Gastrocnemius medialis (tissue), 4 donors: ENCODE results near the gene PPP2R5C. TPM values are rescaled to one million over a fixed set of nuclear protein-coding genes. Genes with fewer than 3 reads are reported as not detected.
"Not testable (repeated sequence)": the region's sequence is repeated elsewhere in the genome, so short reads cannot be mapped to it uniquely, and the experiment has no call there.

Experiments
- ATAC-seq, 2 donors: fragments of 150-250 bp; one replicate each; pipeline ENCODE4 v1.9.1; 2016
- DNase-seq, 2 donors: peaks; one replicate each; pipeline ENCODE4 v3.0.0-alpha.2; 2019
- H3K27ac ChIP-seq, 4 donors: fragments of 200-600 bp; sonication (generic); 1 replicate in 1 of 4; 2 replicates in 3 of 4; pipeline ENCODE4 v1.5.1; 2016 to 2018; ENCODE audit warnings: mild to moderate bottlenecking in 2 of 4, moderate library complexity in 1 of 4
- H3K27me3 ChIP-seq, 3 donors: fragments of 200-600 bp; sonication (generic) in 2 of 3; 1 replicate in 1 of 3; 2 replicates in 2 of 3; pipeline versions ENCODE4 v1.5.1 to v1.6.0; 2016 to 2019; ENCODE audit warnings: mild to moderate bottlenecking in 1 of 3, moderate library complexity in 1 of 3
- H3K36me3 ChIP-seq, 2 donors: fragments of 200-600 bp; sonication (generic) in 1 of 2; one replicate each; pipeline ENCODE4 v1.5.1; 2017 to 2018
- H3K4me1 ChIP-seq, 2 donors: fragments of 200-600 bp; sonication (generic) in 1 of 2; one replicate each; pipeline ENCODE4 v1.5.1; 2016 to 2017; ENCODE audit warnings: mild to moderate bottlenecking in 2 of 2
- H3K4me3 ChIP-seq, 4 donors: fragments of 200-600 bp; sonication (generic) in 3 of 4; 1 replicate in 1 of 4; 2 replicates in 3 of 4; pipeline ENCODE4 v1.5.1; 2016 to 2019; ENCODE audit warnings: mild to moderate bottlenecking in 2 of 4
- H3K9me3 ChIP-seq, 3 donors: fragments of 200-600 bp; sonication (generic) in 2 of 3; 1 replicate in 1 of 3; 2 replicates in 2 of 3; pipeline ENCODE4 v1.5.1; 2016 to 2019
- CTCF ChIP-seq, 5 experiments: fragments of 450-650 bp in 3 of 5; fragments of 200-600 bp in 2 of 5; sonication (generic) in 2 of 5; IDR thresholded peaks in 4 of 5; conservative IDR thresholded peaks in 1 of 5; 1 replicate in 4 of 5; 2 replicates in 1 of 5; pipeline ENCODE4 v1.5.1; 2016 to 2019; ENCODE audit warnings: antibody characterized with exemption in 5 of 5, mild to moderate bottlenecking in 3 of 5, moderate library complexity in 3 of 5
- POLR2A ChIP-seq, 2 donors: fragments of 450-650 bp; IDR thresholded peaks; one replicate each; pipeline ENCODE4 v1.6.1; 2017; ENCODE audit warnings: antibody characterized with exemption in 2 of 2, mild to moderate bottlenecking in 2 of 2, moderate library complexity in 2 of 2
- in situ Hi-C, 4 donors: fragments of 200-750 bp; cut with MboI; loops; one replicate each; pipeline versions ENCODE4 v1.15.0 to v1.8.0; 2017; ENCODE audit warnings: low sequenced_read_pairs in 4 of 4
- intact Hi-C: fragments of 100-400 bp; cut with DNase I; formaldehyde crosslinking; loops from one replicate; pipeline ENCODE4 v1.15.1; 2023; ENCODE audit warnings: low total_unique reads
- total RNA-seq, 4 donors: library from RNA; depleted of rRNA; stranded (reverse); fragments of >200 nt; gene quantifications; one replicate each; pipeline versions ENCODE4 v1.1.0 to v1.2.3, GENCODE V29; 2016

PPP2R5C gene
- total RNA-seq, 4 donors from 2014 or later = 35.4 to 65.9 (median 49.3) TPM

DNA sequence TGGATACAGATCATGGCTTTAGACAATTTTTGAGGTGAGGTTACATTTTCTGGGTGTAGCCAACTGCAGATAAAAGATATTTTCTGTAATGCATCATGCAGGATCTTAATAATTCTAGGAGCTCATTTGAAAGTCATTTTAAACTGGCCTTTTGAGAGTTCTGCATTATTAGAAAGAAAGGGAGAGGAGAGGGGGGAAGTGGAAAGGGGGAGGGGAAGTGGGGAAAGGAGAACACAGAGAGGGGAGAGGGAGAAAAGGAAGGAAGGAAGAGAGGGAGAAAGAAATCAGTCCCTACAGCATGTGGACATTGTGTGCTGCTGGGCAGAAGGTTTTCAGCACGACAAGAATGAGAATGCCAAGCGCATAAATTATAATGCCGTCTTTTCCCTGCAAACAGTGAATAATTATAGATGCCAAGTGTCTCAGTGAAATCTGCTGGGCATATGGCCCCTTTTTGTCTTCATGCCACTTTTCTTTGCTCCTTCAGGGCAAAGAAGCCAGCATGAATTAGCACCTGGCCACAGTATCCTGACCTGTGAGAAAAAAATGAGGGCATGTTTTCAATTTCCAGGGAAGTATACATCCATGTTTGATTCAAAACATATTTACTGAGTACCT is 22.7 kb upstream of the PPP2R5C start:
- H3K27me3 ChIP-seq = peaks cover 0 to 3% (median 0%) of the 10 kb centered on the region in 3 donors
- no peaks in the 10 kb centered on the region for H3K9me3 ChIP-seq
- TF ChIP-seq CTCF (IDR thresholded peaks at IDR 0.05 in 4 of 5, conservative IDR thresholded peaks at IDR 0.05 in 1 of 5) (no peak), POLR2A (IDR thresholded peaks at IDR 0.05) (no peak)
- in situ Hi-C loops (no loop called here), intact Hi-C loops (no loop called here)
- H3K4me3 ChIP-seq = no peak overlapping the region
- no peak for ATAC-seq
- H3K4me1 ChIP-seq = no peaks in the 10 kb centered on the region
- no peak for DNase-seq
- H3K27ac ChIP-seq = no peak overlapping the region
- no peaks in the 10 kb centered on the region for H3K36me3 ChIP-seq

DNA sequence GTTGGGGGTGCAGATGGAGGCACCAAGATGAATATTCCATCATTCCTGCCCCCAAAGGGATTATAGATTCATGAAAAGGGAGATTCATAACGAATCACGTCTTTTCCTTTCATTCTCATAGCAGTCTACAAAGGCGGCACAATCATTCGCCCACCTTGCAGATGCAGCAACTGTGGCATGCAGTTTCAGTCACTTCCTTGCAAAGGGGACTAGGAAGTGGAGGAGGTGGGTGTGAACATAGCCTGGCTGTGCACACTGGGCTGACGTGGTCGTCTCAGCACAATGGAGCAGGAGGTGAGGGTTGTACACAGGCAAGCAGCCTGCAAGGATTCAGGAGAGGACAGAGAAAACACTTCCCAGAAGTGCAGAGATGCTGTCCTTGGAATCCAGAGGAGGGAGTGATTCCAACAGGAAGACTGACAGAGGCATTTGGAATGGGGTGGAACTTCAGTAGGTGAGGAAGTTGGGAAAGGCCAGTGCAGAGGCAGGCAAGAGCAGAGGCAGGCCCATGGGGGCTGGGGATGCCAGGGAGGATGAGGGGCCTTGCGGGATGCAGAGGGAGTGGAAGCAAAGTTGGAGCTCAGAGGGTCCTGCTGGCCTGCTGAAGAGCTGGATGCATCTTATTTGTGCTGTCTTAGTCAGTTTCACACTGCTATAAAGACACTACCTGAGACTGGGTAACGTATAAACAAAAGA is 21.9 kb upstream of the PPP2R5C start:
- H3K36me3 ChIP-seq = no peaks in the 10 kb centered on the region
- H3K27ac ChIP-seq = no peak overlapping the region
- no peaks in the 10 kb centered on the region for H3K9me3 ChIP-seq
- DNase-seq = no peak
- H3K4me1 ChIP-seq = no peaks in the 10 kb centered on the region
- in situ Hi-C loops = no loop called here
- no peak overlapping the region for H3K4me3 ChIP-seq
- intact Hi-C loops = no loop called here
- no peak for ATAC-seq
- TF ChIP-seq CTCF (IDR thresholded peaks at IDR 0.05 in 4 of 5, conservative IDR thresholded peaks at IDR 0.05 in 1 of 5) (no peak), POLR2A (IDR thresholded peaks at IDR 0.05) (no peak)
- H3K27me3 ChIP-seq = peaks cover 0 to 3% (median 0%) of the 10 kb centered on the region in 3 donors

DNA sequence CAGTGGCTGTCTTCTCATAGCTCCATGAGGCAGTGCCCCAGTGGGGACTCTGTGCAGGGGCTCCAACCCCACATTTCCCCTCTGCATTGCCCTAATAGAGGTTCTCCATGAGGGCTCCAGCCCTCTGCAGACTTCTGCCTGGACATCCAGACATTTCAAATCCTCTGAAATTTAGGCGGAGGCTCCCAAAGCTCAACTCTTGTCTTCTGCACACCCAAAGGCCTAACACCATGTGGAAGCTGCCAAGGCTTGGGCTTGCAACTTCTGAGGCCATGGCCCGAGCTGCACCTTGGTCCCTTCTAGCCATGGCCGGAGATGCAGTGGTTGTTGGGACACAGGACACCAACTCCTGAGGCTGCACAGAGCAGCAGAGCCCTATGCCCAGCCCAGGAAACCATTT is 20.5 kb upstream of the PPP2R5C start:
- no peaks in the 10 kb centered on the region for H3K4me1 ChIP-seq
- H3K4me3 ChIP-seq = no peak overlapping the region
- TF ChIP-seq CTCF (IDR thresholded peaks at IDR 0.05 in 4 of 5, conservative IDR thresholded peaks at IDR 0.05 in 1 of 5) (no peak), POLR2A (IDR thresholded peaks at IDR 0.05) (no peak)
- H3K27me3 ChIP-seq = peaks cover 0 to 3% (median 0%) of the 10 kb centered on the region in 3 donors
- no peak for DNase-seq
- no peaks in the 10 kb centered on the region for H3K36me3 ChIP-seq
- in situ Hi-C loops = no loop called here
- no peak for ATAC-seq
- intact Hi-C loops = no loop called here
- H3K9me3 ChIP-seq = no peaks in the 10 kb centered on the region
- no peak overlapping the region for H3K27ac ChIP-seq

DNA sequence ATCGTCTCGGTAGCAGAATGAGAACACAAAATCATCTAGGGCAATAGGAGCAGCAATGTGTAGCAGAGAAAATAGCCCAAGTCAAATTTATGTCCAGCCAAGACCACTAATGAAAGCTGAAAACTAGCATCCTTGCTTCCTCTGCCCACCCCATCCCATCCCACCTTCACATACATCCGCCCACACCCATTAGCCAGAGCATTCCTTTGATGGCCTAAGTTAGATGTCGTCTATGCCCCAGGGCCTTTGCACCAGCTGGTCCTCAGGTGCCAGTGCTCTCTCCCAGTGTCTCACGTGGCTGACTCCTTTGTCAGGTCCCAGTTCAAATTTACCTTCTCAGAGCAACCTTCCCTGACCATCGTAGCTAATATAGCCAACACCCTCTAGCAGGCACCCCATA is 17.8 kb upstream of the PPP2R5C start:
- in situ Hi-C loops (no loop called here), intact Hi-C loops (no loop called here)
- TF ChIP-seq CTCF (IDR thresholded peaks at IDR 0.05 in 4 of 5, conservative IDR thresholded peaks at IDR 0.05 in 1 of 5) = no peak
- TF ChIP-seq POLR2A (IDR thresholded peaks at IDR 0.05) = no peak
- no peak overlapping the region for H3K4me3 ChIP-seq
- DNase-seq = no peak
- no peak overlapping the region for H3K27ac ChIP-seq
- H3K27me3 ChIP-seq = no peaks in the 10 kb centered on the region
- no peaks in the 10 kb centered on the region for H3K4me1 ChIP-seq
- ATAC-seq = no peak
- H3K36me3 ChIP-seq = no peaks in the 10 kb centered on the region
- no peaks in the 10 kb centered on the region for H3K9me3 ChIP-seq

- ATAC-seq, H3K9me3 ChIP-seq, in situ Hi-C loops, H3K27ac ChIP-seq, DNase-seq, H3K4me3 ChIP-seq, H3K36me3 ChIP-seq, H3K4me1 ChIP-seq, H3K27me3 ChIP-seq, intact Hi-C loops: not testable (repeated sequence)
Measured at GRCh38 chr14:101744382-101744781, 17.1 kb upstream of the PPP2R5C start.

GRCh38 chr14:101749756-101750155 is 11.8 kb upstream of the PPP2R5C start:
- H3K27ac ChIP-seq, H3K9me3 ChIP-seq, ATAC-seq, H3K36me3 ChIP-seq, DNase-seq, H3K4me3 ChIP-seq, H3K4me1 ChIP-seq, intact Hi-C loops: not testable (repeated sequence)
- in situ Hi-C loops = loop anchor here (25.0 kb wide), 3 partner anchors 188 to 563 kb away; partner anchors contain the start of genes DYNC1H1 (in 1 of the 4), MOK (in 1 of the 4) and ZNF839 (in 1 of the 4)
- peaks cover 0 to 22% (median 10%) of the 10 kb centered on the region in 3 donors for H3K27me3 ChIP-seq
